Motor neuron (in vitro differentiated cells): ENCODE measurements around the gene ACSF2. TPM values are rescaled to one million over a fixed set of nuclear protein-coding genes. Genes with fewer than 3 reads are reported as not detected.
"Not testable (repeated sequence)": the region's sequence is repeated elsewhere in the genome, so short reads cannot be mapped to it uniquely, and the experiment has no call there.

Source experiments
- ATAC-seq, 8 experiments: fragments of 200-7000 bp; cut with Tn5 transposase; replicated peaks in 6 of 8; 2 replicates each; pipeline ENCODE4 v1.8.0; 2021; ENCODE audit warnings: mild to moderate bottlenecking in 8 of 8, moderate library complexity in 8 of 8
- H3K27ac ChIP-seq, 2 donors: fragments of 250-450 bp; sonication (Bioruptor Pico); 2 replicates each; pipeline ENCODE4 v1.9.0; 2021; ENCODE audit warnings: antibody characterized with exemption in 2 of 2, mild to moderate bottlenecking in 2 of 2, moderate library complexity in 1 of 2
- H3K4me1 ChIP-seq, 2 donors: fragments of 250-450 bp; sonication (Bioruptor Pico); replicated peaks in 1 of 2; 2 replicates each; pipeline ENCODE4 v1.6.1; 2021; ENCODE audit warnings: antibody characterized with exemption in 2 of 2, mild to moderate bottlenecking in 2 of 2, moderate library complexity in 1 of 2
- H3K4me3 ChIP-seq, 5 donors: fragments of 250-450 bp; sonication (Bioruptor Pico); 2 replicates each; pipeline ENCODE4 v1.9.0; 2021; ENCODE audit warnings: antibody characterized with exemption in 5 of 5, mild to moderate bottlenecking in 5 of 5, moderate library complexity in 4 of 5
- WGBS, 10 experiments: fragments of 450-650 bp; shearing (Covaris generic); methylation state at CpG; one replicate each; pipeline ENCODE4 v1.0.0; 2022; 5-methylcytosine and 5-hydroxymethylcytosine counted together
- in situ Hi-C, 9 experiments: fragments of 400-800 bp; cut with MboI; loops; one replicate each; pipeline ENCODE4 v1.15.0; 2021; ENCODE audit warnings: low sequenced_read_pairs in 9 of 9, low pct_unique_long_range_greater_than_20kb in 2 of 9; ENCODE audit not compliant: unreplicated experiment in 9 of 9
- total RNA-seq, 8 experiments: library from RNA; unstranded; fragments of 300-600 nt; gene quantifications; 2 replicates each; pipeline versions ENCODE4 v1.2.3 to v1.2.4, GENCODE V29; 2022

The ACSF2 gene
- total RNA-seq, 8 experiments from 2014 or later, result 1.6 to 31.1 (median 5.6) TPM

GRCh38 chr17:50472286-50472685 lies 46.3 kb downstream of the ACSF2 start:
- WGBS, 10 experiments, result 60 to 90% (median 85%) methylated on average over 1 to 6 of the region's 10 CpGs; no CpG with 5 or more reads in 7 of the 10 experiments
- no peak for ATAC-seq
- H3K27ac ChIP-seq, result no peak overlapping the region
- no peak overlapping the region for H3K4me3 ChIP-seq
- peaks cover 0 to 2% of the 10 kb centered on the region in 2 donors for H3K4me1 ChIP-seq
- in situ Hi-C loops, result no loop called here

GRCh38 chr17:50472761-50473161 lies 46.7 kb downstream of the ACSF2 start:
- H3K4me1 ChIP-seq, H3K4me3 ChIP-seq, H3K27ac ChIP-seq, ATAC-seq, in situ Hi-C loops: not testable (repeated sequence)
- 0 to 88% (median 71%) methylated on average over 1 to 11 of the region's 13 CpGs; no CpG with 5 or more reads in 1 of the 10 experiments for WGBS, 10 experiments

GRCh38 chr17:50473901-50474300 lies 47.9 kb downstream of the ACSF2 start:
- in situ Hi-C loops, result no loop called here
- Histone ChIP-seq H3K27ac (no peak overlapping the region), H3K4me1 (peaks cover 7 to 8% of the 10 kb centered on the region in 2 donors), H3K4me3 (no peak overlapping the region)
- no peak for ATAC-seq
- WGBS, 10 experiments, result 67 to 100% (median 72%) methylated on average over 1 to 5 of the region's 11 CpGs; no CpG with 5 or more reads in 5 of the 10 experiments

- in situ Hi-C loops, result no loop called here
- H3K4me3 ChIP-seq, result no peak overlapping the region
- no peak overlapping the region for H3K27ac ChIP-seq
- ATAC-seq, result no peak
- peaks cover 7 to 8% of the 10 kb centered on the region in 2 donors for H3K4me1 ChIP-seq
- WGBS, 10 experiments, result 17 to 80% (median 59%) methylated on average over 1 to 6 of the region's 6 CpGs; no CpG with 5 or more reads in 4 of the 10 experiments
These were observed 48.5 kb downstream of the ACSF2 start for GRCh38 chr17:50474523-50474922.

GRCh38 chr17:50475362-50475761 lies 49.3 kb downstream of the ACSF2 start:
- peaks cover 10 to 11% of the 10 kb centered on the region in 2 donors for H3K4me1 ChIP-seq
- no peak overlapping the region for H3K4me3 ChIP-seq
- in situ Hi-C loops, result no loop called here
- 62 to 100% (median 82%) methylated on average over 1 to 4 of the region's 4 CpGs; no CpG with 5 or more reads in 2 of the 10 experiments for WGBS, 10 experiments
- no peak overlapping the region for H3K27ac ChIP-seq
- no peak for ATAC-seq

GRCh38 chr17:50475775-50476544 lies 49.9 kb downstream of the ACSF2 start:
- in situ Hi-C loops, ATAC-seq, H3K27ac ChIP-seq, H3K4me3 ChIP-seq: not testable (repeated sequence)
- H3K4me1 ChIP-seq, result peaks cover 10 to 11% of the 10 kb centered on the region in 2 donors
- 20 to 86% (median 33%) methylated on average over 1 of the region's 33 CpGs; no CpG with 5 or more reads in 7 of the 10 experiments for WGBS, 10 experiments

- Histone ChIP-seq H3K27ac (no peak overlapping the region), H3K4me3 (no peak overlapping the region), H3K4me1 (peaks cover 10 to 11% of the 10 kb centered on the region in 2 donors)
- in situ Hi-C loops, result no loop called here
- no peak for ATAC-seq
- 51 to 95% (median 77%) methylated on average over 1 to 10 of the region's 18 CpGs; no CpG with 5 or more reads in 1 of the 10 experiments for WGBS, 10 experiments
These were observed 50.7 kb downstream of the ACSF2 start for GRCh38 chr17:50476545-50477315.

GRCh38 chr17:50477976-50478375 lies 52.0 kb downstream of the ACSF2 start:
- peak overlapping the region; percentile 43 to 64 (median 50) for H3K4me3 ChIP-seq

GRCh38 chr17:50478391-50479381 lies 52.7 kb downstream of the ACSF2 start, which contains the start of gene RSAD1:
Gene RSAD1, plus strand, starts transcription at chr17:50478860. Its CDS starts 25 bp downstream, at chr17:50478885.
- in situ Hi-C loops, result no loop called here
- peaks cover 10 to 11% of the 10 kb centered on the region in 2 donors for H3K4me1 ChIP-seq
- H3K4me3 ChIP-seq, result peak within 1 kb of the TSS; percentile 43 to 64 (median 50)
- peak; percentile 76 to 93 (median 90) for ATAC-seq
- 0 to 47% (median 9%) methylated on average over 3 to 12 of the region's 75 CpGs; no CpG with 5 or more reads in 4 of the 10 experiments for WGBS, 10 experiments
- peak within 1 kb of the TSS; percentile 87 to 89 for H3K27ac ChIP-seq

More at GRCh38 chr17:50477976-50478375, 52.0 kb downstream of the ACSF2 start:
- in situ Hi-C loops, result no loop called here
- Histone ChIP-seq H3K27ac (peak overlapping the region; percentile 87 to 89), H3K4me1 (peaks cover 10 to 11% of the 10 kb centered on the region in 2 donors)
- no peak for ATAC-seq
- WGBS, 10 experiments, result 50 to 100% (median 83%) methylated on average over 1 to 3 of the region's 7 CpGs; no CpG with 5 or more reads in 4 of the 10 experiments

GRCh38 chr17:50479522-50480141 lies 53.6 kb downstream of the ACSF2 start:
- Histone ChIP-seq H3K4me3 (peak overlapping the region; percentile 43 to 64 (median 50)), H3K4me1 (peaks cover 10 to 11% of the 10 kb centered on the region in 2 donors), H3K27ac (peak overlapping the region in 1 of 2 donors; percentile 87)
- peak; percentile 26 to 60 (median 31) for ATAC-seq
- WGBS, 10 experiments, result 0 to 92% (median 6%) methylated on average over 1 to 6 of the region's 19 CpGs; no CpG with 5 or more reads in 4 of the 10 experiments
- in situ Hi-C loops, result no loop called here

GRCh38 chr17:50480142-50480764 lies 54.2 kb downstream of the ACSF2 start:
- Histone ChIP-seq H3K4me1 (peaks cover 10 to 11% of the 10 kb centered on the region in 2 donors), H3K4me3 (no peak overlapping the region), H3K27ac (no peak overlapping the region)
- WGBS, 10 experiments, result 67 to 93% (median 85%) methylated on average over 1 to 7 of the region's 7 CpGs; no CpG with 5 or more reads in 4 of the 10 experiments
- in situ Hi-C loops, result no loop called here
- no peak for ATAC-seq
